DOHH2 (cell line): ENCODE results near the gene GHR.

ENCODE experiments used
- H3F3A ChIP-seq: fragments of 200-600 bp; sonication (generic), shearing (Covaris generic); 2 replicates; pipeline ENCODE4 v1.6.0; 2016; ENCODE audit warnings: antibody characterized with exemption, mild to moderate bottlenecking; ENCODE audit not compliant: control insufficient read depth, insufficient read depth
- H3K27ac ChIP-seq: fragments of 200-600 bp; sonication (generic); 2 replicates; pipeline ENCODE4 v1.5.1; 2014; ENCODE audit warnings: low read depth, mild to moderate bottlenecking, low read length, moderate library complexity
- H3K27me3 ChIP-seq: fragments of 200-600 bp; sonication (generic); 2 replicates; pipeline ENCODE4 v1.6.1; 2014; ENCODE audit warnings: mild to moderate bottlenecking, low read length, mixed read lengths; ENCODE audit not compliant: control insufficient read depth
- H3K36me3 ChIP-seq: fragments of 200-600 bp; sonication (generic); 2 replicates; pipeline ENCODE4 v1.6.1; 2014; ENCODE audit warnings: mild to moderate bottlenecking, low read length, moderate library complexity, mixed read lengths; ENCODE audit not compliant: control insufficient read depth
- H3K4me1 ChIP-seq: fragments of 200-600 bp; sonication (generic); 2 replicates; pipeline ENCODE4 v1.6.1; 2014; ENCODE audit warnings: mild to moderate bottlenecking, low read length, mixed read lengths; ENCODE audit not compliant: control insufficient read depth
- H3K4me2 ChIP-seq: fragments of 200-600 bp; sonication (generic); 2 replicates; pipeline ENCODE4 v1.6.0; 2014; ENCODE audit warnings: mild to moderate bottlenecking, low read length, moderate library complexity
- H3K4me3 ChIP-seq: fragments of 200-600 bp; sonication (generic); 2 replicates; pipeline ENCODE4 v1.5.1; 2014; ENCODE audit warnings: mild to moderate bottlenecking, low read length, mixed read lengths
- H3K79me2 ChIP-seq: fragments of 200-600 bp; sonication (generic); 2 replicates; pipeline ENCODE4 v1.6.1; 2014; ENCODE audit warnings: mild to moderate bottlenecking, low read length, mixed read lengths; ENCODE audit not compliant: control insufficient read depth
- H3K9me2 ChIP-seq: fragments of 200-600 bp; sonication (generic); replicated peaks from 2 replicates; pipeline ENCODE4 v1.6.1; 2014; ENCODE audit warnings: mild to moderate bottlenecking, low read length, mixed read lengths; ENCODE audit not compliant: control insufficient read depth
- H3K9me3 ChIP-seq: fragments of 200-600 bp; sonication (generic); 2 replicates; pipeline ENCODE4 v1.6.1; 2014; ENCODE audit warnings: antibody characterized with exemption, low read length, mixed read lengths; ENCODE audit not compliant: control insufficient read depth, insufficient read depth
- H4K20me1 ChIP-seq: fragments of 200-600 bp; sonication (generic); 2 replicates; pipeline ENCODE4 v1.6.0; 2014; ENCODE audit warnings: low read depth, mild to moderate bottlenecking, antibody characterized with exemption, low read length, moderate library complexity; ENCODE audit not compliant: control insufficient read depth, insufficient read depth
- EZH2phosphoT487 ChIP-seq: fragments of 200-600 bp; sonication (generic); IDR thresholded peaks from 2 replicates; pipeline ENCODE4 v1.6.1; 2017; ENCODE audit warnings: borderline replicate concordance, mild to moderate bottlenecking, antibody characterized with exemption, low read length, moderate library complexity, mixed read lengths
- TF ChIP-seq, protein P1 (sequence below): fragments of 200-600 bp; sonication (generic); IDR thresholded peaks from one replicate; pipeline ENCODE4 v1.5.1; 2014; ENCODE audit warnings: antibody characterized with exemption, mild to moderate bottlenecking, low read depth, low read length; ENCODE audit not compliant: poor library complexity, severe bottlenecking

Gene GHR

GRCh38 chr5:42513246-42513645 lies 90.0 kb downstream of the GHR start:
- no peaks in the 10 kb centered on the region for H3K9me3 ChIP-seq
- H3K4me1 ChIP-seq: no peaks in the 10 kb centered on the region
- TF ChIP-seq EZH2phosphoT487: no peak
- TF ChIP-seq, protein P1, sequence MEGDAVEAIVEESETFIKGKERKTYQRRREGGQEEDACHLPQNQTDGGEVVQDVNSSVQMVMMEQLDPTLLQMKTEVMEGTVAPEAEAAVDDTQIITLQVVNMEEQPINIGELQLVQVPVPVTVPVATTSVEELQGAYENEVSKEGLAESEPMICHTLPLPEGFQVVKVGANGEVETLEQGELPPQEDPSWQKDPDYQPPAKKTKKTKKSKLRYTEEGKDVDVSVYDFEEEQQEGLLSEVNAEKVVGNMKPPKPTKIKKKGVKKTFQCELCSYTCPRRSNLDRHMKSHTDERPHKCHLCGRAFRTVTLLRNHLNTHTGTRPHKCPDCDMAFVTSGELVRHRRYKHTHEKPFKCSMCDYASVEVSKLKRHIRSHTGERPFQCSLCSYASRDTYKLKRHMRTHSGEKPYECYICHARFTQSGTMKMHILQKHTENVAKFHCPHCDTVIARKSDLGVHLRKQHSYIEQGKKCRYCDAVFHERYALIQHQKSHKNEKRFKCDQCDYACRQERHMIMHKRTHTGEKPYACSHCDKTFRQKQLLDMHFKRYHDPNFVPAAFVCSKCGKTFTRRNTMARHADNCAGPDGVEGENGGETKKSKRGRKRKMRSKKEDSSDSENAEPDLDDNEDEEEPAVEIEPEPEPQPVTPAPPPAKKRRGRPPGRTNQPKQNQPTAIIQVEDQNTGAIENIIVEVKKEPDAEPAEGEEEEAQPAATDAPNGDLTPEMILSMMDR: no peak
- no peaks in the 10 kb centered on the region for H3K79me2 ChIP-seq
- no peaks in the 10 kb centered on the region; the same call in 1 of the 2 replicates for H3K27me3 ChIP-seq
- H3K27ac ChIP-seq: no peak overlapping the region
- H3F3A ChIP-seq: no peaks in the 10 kb centered on the region
- H4K20me1 ChIP-seq: no peaks in the 10 kb centered on the region
- no peak overlapping the region for H3K4me2 ChIP-seq
- no peaks in the 10 kb centered on the region for H3K9me2 ChIP-seq
- no peaks in the 10 kb centered on the region for H3K36me3 ChIP-seq
- no peak overlapping the region for H3K4me3 ChIP-seq

DNA sequence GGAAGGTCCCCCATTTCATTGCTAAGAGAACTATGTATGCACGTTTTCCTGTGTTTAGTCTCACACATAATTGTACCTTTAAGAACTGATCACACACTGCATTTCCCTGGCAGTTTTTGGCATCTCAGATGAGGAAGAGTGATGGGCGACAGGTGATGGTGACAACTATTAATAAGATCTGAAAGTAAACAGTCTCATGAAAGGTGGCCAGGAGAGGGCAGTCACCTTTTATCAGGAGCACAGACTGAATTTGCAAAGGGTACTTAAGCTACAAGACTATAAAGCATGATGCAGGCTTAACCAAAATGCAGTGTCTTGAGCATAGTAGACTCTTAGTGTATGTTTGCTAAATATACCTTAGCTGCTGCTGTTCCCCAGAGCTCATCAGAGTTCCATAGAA lies 91.5 kb downstream of the GHR start:
- Histone ChIP-seq H3K36me3 (no peaks in the 10 kb centered on the region), H3K9me2 (no peaks in the 10 kb centered on the region), H3K79me2 (no peaks in the 10 kb centered on the region), H3F3A (no peaks in the 10 kb centered on the region), H3K4me3 (no peak overlapping the region), H3K4me2 (no peak overlapping the region), H3K27me3 (no peaks in the 10 kb centered on the region; the same call in none of the 2 replicates), H3K4me1 (no peaks in the 10 kb centered on the region), H3K27ac (no peak overlapping the region), H4K20me1 (no peaks in the 10 kb centered on the region), H3K9me3 (no peaks in the 10 kb centered on the region)
- TF ChIP-seq, protein P1: peak; percentile 51
- TF ChIP-seq EZH2phosphoT487: no peak

DNA sequence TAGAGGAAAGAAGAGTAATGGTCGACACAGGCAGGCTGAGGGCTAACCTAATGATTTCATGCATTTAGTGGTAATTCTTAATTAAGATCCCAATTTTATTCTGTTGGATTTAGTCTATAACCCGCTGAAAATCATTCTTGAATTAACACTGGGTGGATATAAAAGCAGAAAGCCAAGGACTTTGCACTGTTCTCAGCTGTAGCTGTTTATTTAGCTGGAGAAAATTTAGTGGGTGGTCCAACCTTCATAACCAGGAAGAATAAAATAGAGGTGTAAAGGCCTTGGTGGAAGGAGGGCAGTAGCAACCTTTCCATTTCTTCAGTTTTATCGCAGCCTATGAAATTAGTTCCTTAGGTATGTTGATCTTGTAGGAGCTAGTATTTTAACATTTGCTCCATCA lies 92.3 kb downstream of the GHR start:
- H3K9me3 ChIP-seq: no peaks in the 10 kb centered on the region
- no peaks in the 10 kb centered on the region for H3K36me3 ChIP-seq
- H3K4me3 ChIP-seq: no peak overlapping the region
- no peaks in the 10 kb centered on the region for H3K4me1 ChIP-seq
- H3K27ac ChIP-seq: no peak overlapping the region
- no peak overlapping the region for H3K4me2 ChIP-seq
- H3K9me2 ChIP-seq: no peaks in the 10 kb centered on the region
- no peaks in the 10 kb centered on the region for H3K79me2 ChIP-seq
- no peaks in the 10 kb centered on the region for H4K20me1 ChIP-seq
- no peaks in the 10 kb centered on the region; the same call in none of the 2 replicates for H3K27me3 ChIP-seq
- TF ChIP-seq, protein P1: no peak
- TF ChIP-seq EZH2phosphoT487: no peak
- H3F3A ChIP-seq: no peaks in the 10 kb centered on the region
